Measurements from ENCODE around the gene PMS2.
"Not testable (repeated sequence)": the region's sequence is repeated elsewhere in the genome, so short reads cannot be mapped to it uniquely, and the experiment has no call there.

Gene PMS2

DNA sequence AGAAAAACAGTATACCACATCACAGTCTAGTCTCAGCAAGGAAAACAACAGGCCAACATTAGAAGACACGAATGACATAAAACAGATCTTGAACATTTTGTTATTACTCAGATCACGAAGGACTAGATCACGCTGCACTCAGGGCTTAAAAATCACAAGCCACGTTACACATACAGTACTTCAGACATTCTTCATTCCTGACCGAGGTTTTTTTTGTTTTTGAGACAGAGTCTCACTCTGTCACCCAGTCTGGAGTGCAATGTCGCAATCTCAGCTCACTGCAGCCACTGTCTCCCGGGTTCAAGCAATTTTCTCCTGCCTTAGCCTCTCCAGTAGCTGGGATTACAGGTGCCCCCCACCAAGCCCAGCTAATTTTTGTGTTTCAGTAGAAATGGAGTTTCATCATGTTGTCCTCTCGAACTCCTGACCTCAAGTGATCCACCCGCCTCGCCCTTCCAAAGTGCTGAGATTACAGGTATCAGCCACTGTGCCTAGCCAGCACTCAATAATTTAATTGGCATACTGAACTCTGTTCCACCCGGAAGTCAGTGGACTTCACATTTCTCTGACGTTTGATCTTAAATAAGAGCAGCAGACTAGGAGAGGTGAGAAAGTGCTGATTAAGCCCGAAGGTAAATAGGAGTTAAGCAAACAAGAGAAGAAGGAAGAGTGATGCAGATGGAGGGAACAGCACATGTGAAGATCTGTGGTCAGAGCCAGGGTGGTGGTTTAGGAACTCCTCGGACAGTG is 3.7 kb upstream of the PMS2 start:
- Histone ChIP-seq H3K79me2 (ENCODE audit: control insufficient read depth, insufficient read depth, low read length, unreplicated experiment) (peaks cover 51% of the 10 kb centered on the region), H3K4me3 (ENCODE audit: low read depth, low read length) (no peak overlapping the region), H3K36me3 (ENCODE audit: insufficient read depth, low read length) (peaks cover 7% of the 10 kb centered on the region; the same call in 1 of the 2 replicates), H3K27me3 (ENCODE audit: insufficient read depth, low read length) (no peaks in the 10 kb centered on the region), H3K4me1 (ENCODE audit: control insufficient read depth, insufficient read depth, low read length, unreplicated experiment) (peaks cover 41% of the 10 kb centered on the region), H2AFZ (ENCODE audit: low read length, unreplicated experiment) (no peak overlapping the region), H3K27ac (ENCODE audit: low read depth, low read length) (no peak overlapping the region)

DNA sequence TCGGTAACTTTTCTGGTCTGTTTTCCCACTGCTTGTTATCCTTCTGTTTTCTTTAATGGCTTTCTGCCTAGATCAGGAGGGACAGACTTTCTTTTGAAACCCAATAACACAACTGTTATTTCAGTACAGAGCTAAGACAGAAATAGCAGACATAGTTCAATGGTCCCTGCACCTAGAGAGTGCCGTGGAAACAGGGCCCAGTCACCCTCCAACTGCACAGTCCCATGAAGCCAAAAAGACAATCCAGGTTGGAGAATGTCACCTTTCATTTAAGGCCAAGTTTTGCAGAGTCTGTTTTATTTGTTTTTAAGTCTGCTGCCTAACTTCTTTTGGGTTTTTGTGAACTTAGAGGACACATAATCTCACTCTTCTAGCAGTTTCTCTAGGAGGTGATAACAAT is 2.7 kb upstream of the PMS2 start:
- H3K4me1 ChIP-seq (ENCODE audit: control insufficient read depth, insufficient read depth, low read length, unreplicated experiment): peaks cover 38% of the 10 kb centered on the region
- no peaks in the 10 kb centered on the region for H3K27me3 ChIP-seq (ENCODE audit: insufficient read depth, low read length)
- no peak overlapping the region for H3K27ac ChIP-seq (ENCODE audit: low read depth, low read length)
- H2AFZ ChIP-seq (ENCODE audit: low read length, unreplicated experiment): no peak overlapping the region
- peaks cover 4% of the 10 kb centered on the region; the same call in 1 of the 2 replicates for H3K36me3 ChIP-seq (ENCODE audit: insufficient read depth, low read length)
- no peak overlapping the region; the same call in 1 of the 2 replicates for H3K4me3 ChIP-seq (ENCODE audit: low read depth, low read length)
- H3K79me2 ChIP-seq (ENCODE audit: control insufficient read depth, insufficient read depth, low read length, unreplicated experiment): peaks cover 52% of the 10 kb centered on the region

DNA sequence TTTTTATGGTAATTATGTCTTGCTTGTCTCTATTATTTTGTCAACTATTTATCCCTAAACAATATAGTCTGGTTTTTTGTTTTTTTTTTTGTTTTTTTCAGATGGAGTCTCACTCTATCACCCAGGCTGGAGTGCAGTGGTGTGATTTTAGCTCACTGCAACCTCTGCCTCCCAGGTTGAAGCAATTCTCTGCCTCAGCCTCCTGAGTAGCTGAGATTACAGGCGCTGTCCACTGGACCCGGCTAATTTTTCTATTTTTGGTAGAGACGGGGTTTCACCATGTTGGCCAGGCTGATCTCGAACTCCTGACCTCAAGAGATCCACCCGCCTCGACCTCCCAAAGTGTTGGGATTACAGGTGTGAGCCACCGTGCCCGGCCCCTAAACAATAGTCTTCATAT is 1.5 kb upstream of the PMS2 start:
- H3K4me3 ChIP-seq (ENCODE audit: low read depth, low read length): peak overlapping the region; percentile 94
- peaks cover 26% of the 10 kb centered on the region for H3K4me1 ChIP-seq (ENCODE audit: control insufficient read depth, insufficient read depth, low read length, unreplicated experiment)
- H3K27me3 ChIP-seq (ENCODE audit: insufficient read depth, low read length); H2AFZ ChIP-seq (ENCODE audit: low read length, unreplicated experiment); H3K36me3 ChIP-seq (ENCODE audit: insufficient read depth, low read length): not testable (repeated sequence)
- peaks cover 48% of the 10 kb centered on the region for H3K79me2 ChIP-seq (ENCODE audit: control insufficient read depth, insufficient read depth, low read length, unreplicated experiment)
- peak overlapping the region; percentile 29 for H3K27ac ChIP-seq (ENCODE audit: low read depth, low read length)

DNA sequence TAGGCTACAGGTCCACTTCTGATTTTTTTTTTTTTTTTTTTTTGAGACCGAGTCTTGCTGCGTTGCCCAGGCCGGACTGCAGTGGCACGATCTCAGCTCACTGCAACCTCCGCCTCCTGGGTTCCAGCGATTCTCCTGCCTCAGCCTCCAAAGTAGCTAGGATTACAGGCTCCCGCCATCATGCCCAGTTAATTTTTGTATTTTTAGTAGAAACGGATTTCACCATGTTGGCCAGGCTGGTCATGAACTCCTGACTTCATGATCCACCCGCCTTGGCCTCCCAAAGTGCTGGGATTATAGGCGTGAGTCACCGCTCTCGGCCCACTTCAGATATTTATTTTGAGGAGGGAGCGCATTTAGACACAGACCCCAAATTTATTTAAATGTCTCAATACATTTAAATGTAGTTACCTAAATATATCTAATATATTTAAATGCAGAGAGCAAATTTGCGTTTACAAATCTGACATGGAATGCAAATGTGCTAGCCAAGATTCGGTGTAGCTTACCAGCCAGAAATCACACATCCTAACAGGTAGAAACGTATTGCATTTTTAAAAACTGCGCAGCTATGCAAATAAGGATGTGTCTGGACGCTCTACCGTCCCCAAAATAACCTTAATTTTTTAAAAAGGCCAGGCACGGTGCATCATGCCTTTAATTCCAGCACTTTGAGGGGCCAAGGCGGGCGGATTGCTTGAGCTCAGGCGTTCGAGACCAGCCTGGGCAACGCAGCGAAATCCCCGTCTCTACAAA is 836 bp downstream of the PMS2 start:
- H3K4me1 ChIP-seq (ENCODE audit: control insufficient read depth, insufficient read depth, low read length, unreplicated experiment): peaks cover 20% of the 10 kb centered on the region
- H3K79me2 ChIP-seq (ENCODE audit: control insufficient read depth, insufficient read depth, low read length, unreplicated experiment): peaks cover 36% of the 10 kb centered on the region
- H2AFZ ChIP-seq (ENCODE audit: low read length, unreplicated experiment); H3K27ac ChIP-seq (ENCODE audit: low read depth, low read length); H3K36me3 ChIP-seq (ENCODE audit: insufficient read depth, low read length); H3K27me3 ChIP-seq (ENCODE audit: insufficient read depth, low read length): not testable (repeated sequence)
- peak overlapping the region; percentile 94 for H3K4me3 ChIP-seq (ENCODE audit: low read depth, low read length)

DNA sequence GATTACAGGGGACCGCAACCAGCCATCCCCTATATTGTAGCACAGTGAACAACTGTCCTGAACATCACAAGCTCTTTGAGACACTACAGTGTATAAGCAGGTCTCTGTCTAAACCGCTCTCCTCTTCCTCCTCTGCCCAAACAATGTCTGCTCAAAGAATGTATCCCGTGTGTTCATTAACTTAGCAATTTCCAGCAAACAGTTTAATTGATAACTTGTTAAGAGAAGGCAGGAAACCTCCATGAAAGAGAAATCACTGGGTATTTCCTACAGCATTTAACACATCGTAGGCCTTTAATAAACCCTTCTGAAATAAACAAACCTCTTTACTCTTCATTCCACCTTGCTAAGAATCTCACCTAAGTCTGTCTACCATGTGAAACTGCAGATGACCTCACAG is 1.5 kb downstream of the PMS2 start:
- Histone ChIP-seq H3K4me1 (ENCODE audit: control insufficient read depth, insufficient read depth, low read length, unreplicated experiment) (peaks cover 15% of the 10 kb centered on the region), H3K27ac (ENCODE audit: low read depth, low read length) (no peak overlapping the region), H3K4me3 (ENCODE audit: low read depth, low read length) (no peak overlapping the region; the same call in 1 of the 2 replicates), H2AFZ (ENCODE audit: low read length, unreplicated experiment) (no peak overlapping the region), H3K79me2 (ENCODE audit: control insufficient read depth, insufficient read depth, low read length, unreplicated experiment) (peaks cover 32% of the 10 kb centered on the region), H3K27me3 (ENCODE audit: insufficient read depth, low read length) (no peaks in the 10 kb centered on the region), H3K36me3 (ENCODE audit: insufficient read depth, low read length) (peaks cover 10% of the 10 kb centered on the region)

DNA sequence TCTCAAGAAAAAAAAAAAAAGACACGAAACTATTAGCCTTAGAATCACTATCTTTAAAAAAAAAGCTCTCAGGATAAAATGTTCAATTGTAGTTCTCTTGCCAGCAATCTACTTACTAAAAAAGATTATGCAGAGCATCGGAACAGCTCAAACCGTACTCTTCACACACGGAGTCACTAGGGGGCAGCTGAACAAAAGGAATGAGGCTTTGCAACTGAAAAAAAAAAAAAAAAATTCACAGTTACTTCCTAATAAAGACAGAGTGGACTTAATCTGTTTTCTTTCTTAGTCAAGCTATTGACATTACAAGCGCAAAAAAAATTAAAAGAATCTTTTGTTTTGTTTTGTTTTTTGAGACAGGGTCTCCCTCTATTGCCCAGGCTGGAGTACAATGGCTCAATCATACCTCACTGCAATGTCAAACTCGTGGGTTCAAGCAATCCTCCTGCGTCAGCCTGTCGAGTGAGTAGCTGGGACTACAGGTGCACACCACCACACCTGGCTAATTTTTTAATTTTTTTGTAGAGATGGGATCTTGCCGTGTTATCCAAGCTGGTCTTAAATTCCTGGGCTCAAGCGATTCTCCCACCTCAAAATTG is 11.5 kb downstream of the PMS2 start:
- H3K79me2 ChIP-seq (ENCODE audit: control insufficient read depth, insufficient read depth, low read length, unreplicated experiment): no peaks in the 10 kb centered on the region
- H3K4me1 ChIP-seq (ENCODE audit: control insufficient read depth, insufficient read depth, low read length, unreplicated experiment): peaks cover 7% of the 10 kb centered on the region
- no peak overlapping the region for H3K27ac ChIP-seq (ENCODE audit: low read depth, low read length)
- no peaks in the 10 kb centered on the region for H3K27me3 ChIP-seq (ENCODE audit: insufficient read depth, low read length)
- peaks cover 6% of the 10 kb centered on the region; the same call in 1 of the 2 replicates for H3K36me3 ChIP-seq (ENCODE audit: insufficient read depth, low read length)
- H3K4me3 ChIP-seq (ENCODE audit: low read depth, low read length): no peak overlapping the region
- H2AFZ ChIP-seq (ENCODE audit: low read length, unreplicated experiment): no peak overlapping the region

DNA sequence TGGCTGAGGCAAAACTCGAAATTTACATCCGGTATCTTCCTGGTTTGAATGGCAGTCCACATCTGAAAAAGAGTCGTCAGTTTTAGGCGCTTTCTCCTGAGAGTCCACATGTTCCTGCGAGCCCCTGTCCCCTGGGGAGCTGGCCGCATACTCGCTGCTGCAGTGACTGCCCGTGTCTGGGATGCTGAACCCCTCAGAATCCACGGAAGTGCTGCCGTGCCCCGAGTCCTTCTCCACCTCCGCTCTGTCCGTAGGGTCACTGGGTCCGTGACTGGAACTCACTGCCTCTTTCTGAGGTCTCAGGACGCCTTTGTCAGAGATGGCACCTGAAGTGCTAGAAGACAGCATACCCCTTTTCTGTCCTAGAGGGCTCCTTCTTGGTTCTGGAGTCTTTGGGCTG is 21.8 kb downstream of the PMS2 start:
- not testable (repeated sequence) for H3K27me3 ChIP-seq (ENCODE audit: insufficient read depth, low read length); H3K36me3 ChIP-seq (ENCODE audit: insufficient read depth, low read length); H3K79me2 ChIP-seq (ENCODE audit: control insufficient read depth, insufficient read depth, low read length, unreplicated experiment); H3K27ac ChIP-seq (ENCODE audit: low read depth, low read length); H2AFZ ChIP-seq (ENCODE audit: low read length, unreplicated experiment); H3K4me1 ChIP-seq (ENCODE audit: control insufficient read depth, insufficient read depth, low read length, unreplicated experiment); H3K4me3 ChIP-seq (ENCODE audit: low read depth, low read length)

DNA sequence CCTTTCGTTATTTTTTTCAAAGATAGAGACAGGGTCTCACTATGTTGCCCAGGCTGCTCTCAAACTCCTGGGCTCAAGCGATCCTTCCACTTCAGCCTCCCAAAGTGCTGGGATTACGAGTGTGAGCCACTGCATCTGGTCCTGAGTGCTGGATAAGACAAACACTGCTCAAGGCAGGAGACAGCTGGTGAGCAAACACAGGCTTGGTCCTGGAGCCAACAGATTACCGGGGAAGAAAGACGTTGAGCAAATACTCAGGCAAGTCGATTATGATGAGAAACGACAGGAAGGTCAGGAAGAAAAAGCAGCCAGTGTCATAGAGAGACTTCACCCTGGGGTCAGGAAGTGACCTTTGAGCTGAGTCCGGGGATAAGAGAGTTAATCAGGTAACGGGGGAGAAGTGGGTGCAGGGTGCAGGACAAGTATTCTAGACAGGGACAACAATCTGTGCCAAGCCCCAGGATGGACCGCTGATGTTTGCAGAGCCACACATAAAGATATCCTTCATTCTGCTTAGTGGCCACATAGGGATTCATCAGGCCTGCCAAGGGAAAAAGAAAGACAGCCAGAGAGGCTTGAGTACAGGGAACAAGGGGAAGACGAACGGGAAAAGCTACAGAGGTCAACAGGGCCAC is 29.1 kb downstream of the PMS2 start:
- not testable (repeated sequence) for H3K4me3 ChIP-seq (ENCODE audit: low read depth, low read length); H2AFZ ChIP-seq (ENCODE audit: low read length, unreplicated experiment); H3K27ac ChIP-seq (ENCODE audit: low read depth, low read length); H3K79me2 ChIP-seq (ENCODE audit: control insufficient read depth, insufficient read depth, low read length, unreplicated experiment); H3K36me3 ChIP-seq (ENCODE audit: insufficient read depth, low read length); H3K4me1 ChIP-seq (ENCODE audit: control insufficient read depth, insufficient read depth, low read length, unreplicated experiment); H3K27me3 ChIP-seq (ENCODE audit: insufficient read depth, low read length)

DNA sequence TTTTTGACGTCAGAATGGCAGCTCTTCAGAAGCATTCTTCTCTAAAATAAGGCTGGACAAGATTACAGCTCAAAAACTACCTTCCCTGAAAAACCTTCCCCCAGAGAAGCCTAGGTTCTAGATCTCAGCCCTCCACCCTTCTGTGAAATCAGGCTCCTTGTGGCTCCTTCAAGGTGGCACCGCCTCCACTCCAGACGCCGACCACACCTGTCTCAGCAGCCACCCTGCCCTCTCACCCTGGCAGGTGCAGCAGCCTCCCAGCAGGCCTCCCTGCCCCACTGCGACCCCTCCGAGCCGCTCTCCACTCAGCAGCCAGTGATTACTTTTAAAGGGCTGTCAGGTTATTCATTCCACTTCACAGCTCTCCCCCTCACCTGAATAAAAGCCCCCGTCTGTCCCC is 35.3 kb downstream of the PMS2 start:
- H3K79me2 ChIP-seq (ENCODE audit: control insufficient read depth, insufficient read depth, low read length, unreplicated experiment); H3K27ac ChIP-seq (ENCODE audit: low read depth, low read length); H3K4me3 ChIP-seq (ENCODE audit: low read depth, low read length); H3K36me3 ChIP-seq (ENCODE audit: insufficient read depth, low read length); H3K27me3 ChIP-seq (ENCODE audit: insufficient read depth, low read length); H3K4me1 ChIP-seq (ENCODE audit: control insufficient read depth, insufficient read depth, low read length, unreplicated experiment); H2AFZ ChIP-seq (ENCODE audit: low read length, unreplicated experiment): not testable (repeated sequence)

DNA sequence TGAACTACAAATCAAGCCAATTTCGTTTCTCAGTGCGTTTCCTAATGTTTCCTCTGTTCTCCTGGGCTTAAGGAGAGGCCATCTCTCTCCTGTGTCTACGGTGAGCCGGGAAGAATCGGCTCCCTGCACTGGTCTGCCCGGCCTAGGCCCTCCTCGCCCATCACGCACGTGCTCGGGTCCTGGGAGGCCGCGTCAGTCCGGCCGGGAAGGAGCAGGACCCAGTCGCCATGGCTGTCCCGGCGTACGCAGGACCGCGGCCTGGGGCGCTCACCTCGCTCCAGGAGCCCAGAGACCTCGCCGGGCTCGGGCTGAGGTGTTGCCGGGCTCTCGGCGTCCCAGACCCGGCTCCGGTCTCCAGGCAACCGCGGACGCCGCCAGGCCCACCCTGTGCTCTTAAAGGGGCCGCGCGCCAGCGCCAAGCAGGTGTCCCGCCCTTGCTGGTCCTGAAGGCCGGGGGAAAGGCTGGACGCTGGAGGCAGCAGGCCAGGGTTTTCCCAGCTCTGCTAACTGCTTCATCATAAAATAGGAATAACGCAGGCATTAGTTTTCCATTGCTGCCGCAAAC is 38.4 kb downstream of the PMS2 start, which contains the start of gene RSPH10B:
RSPH10B (minus strand) TSS at position 343 of the 565 bp plus-strand sequence. CDS start 3,573 bp downstream, outside the sequence.
- not testable (repeated sequence) for H3K4me1 ChIP-seq (ENCODE audit: control insufficient read depth, insufficient read depth, low read length, unreplicated experiment); H3K79me2 ChIP-seq (ENCODE audit: control insufficient read depth, insufficient read depth, low read length, unreplicated experiment); H3K27me3 ChIP-seq (ENCODE audit: insufficient read depth, low read length); H3K27ac ChIP-seq (ENCODE audit: low read depth, low read length); H3K4me3 ChIP-seq (ENCODE audit: low read depth, low read length); H3K36me3 ChIP-seq (ENCODE audit: insufficient read depth, low read length); H2AFZ ChIP-seq (ENCODE audit: low read length, unreplicated experiment)

All from ACC112 (cell line).